SIG-M5 treated with dmso at 0.1 percent for 504 hours (cell line): ENCODE data around the gene ADAMTSL2.

Experiments
- DNase-seq: peaks from one replicate; lab custom pipeline; 2025; ENCODE audit not compliant: unreplicated experiment; lab: John Stamatoyannopoulos, UW

Gene ADAMTSL2

GRCh38 chr9:133517711-133518110 lies 16.8 kb upstream of the ADAMTSL2 start:
- DNase-seq = no peak

GRCh38 chr9:133518200-133518599 lies 16.3 kb upstream of the ADAMTSL2 start:
- DNase-seq = no peak

- DNase-seq = no peak
These were observed 15.6 kb upstream of the ADAMTSL2 start for GRCh38 chr9:133518706-133519449.

GRCh38 chr9:133519693-133520092 lies 14.8 kb upstream of the ADAMTSL2 start:
- DNase-seq = no peak

GRCh38 chr9:133520121-133520835 lies 14.2 kb upstream of the ADAMTSL2 start:
- DNase-seq = no peak

- DNase-seq = no peak
These were observed 13.1 kb upstream of the ADAMTSL2 start for GRCh38 chr9:133521122-133522072.

GRCh38 chr9:133522073-133522910 lies 12.2 kb upstream of the ADAMTSL2 start:
- DNase-seq = no peak

- no peak for DNase-seq
These were observed 11.4 kb upstream of the ADAMTSL2 start for GRCh38 chr9:133523106-133523505.

- DNase-seq = no peak
These were observed 10.4 kb upstream of the ADAMTSL2 start for GRCh38 chr9:133524146-133524545.

- DNase-seq = no peak
These were observed 9.8 kb upstream of the ADAMTSL2 start, which contains the start of gene MYMK for GRCh38 chr9:133524679-133525228. TSS of gene MYMK (minus strand) at chr9:133524959. CDS start at chr9:133524844, 115 bp downstream.

GRCh38 chr9:133525677-133526076 lies 8.8 kb upstream of the ADAMTSL2 start:
- no peak for DNase-seq

GRCh38 chr9:133526721-133527321 lies 7.7 kb upstream of the ADAMTSL2 start:
- DNase-seq = no peak

GRCh38 chr9:133527444-133527920 lies 7.0 kb upstream of the ADAMTSL2 start:
- no peak for DNase-seq

- no peak for DNase-seq
These were observed 6.3 kb upstream of the ADAMTSL2 start for GRCh38 chr9:133528001-133528875.

- DNase-seq = no peak
These were observed 5.6 kb upstream of the ADAMTSL2 start for GRCh38 chr9:133528876-133529241.

GRCh38 chr9:133529457-133529856 lies 5.0 kb upstream of the ADAMTSL2 start:
- DNase-seq = no peak

GRCh38 chr9:133529874-133530273 lies 4.6 kb upstream of the ADAMTSL2 start:
- no peak for DNase-seq

- no peak for DNase-seq
These were observed 3.2 kb upstream of the ADAMTSL2 start for GRCh38 chr9:133531293-133531692.
